VCaP (cell line): Measurements from ENCODE around the gene YBX3.

ENCODE experiments used
- H3K27ac ChIP-seq: fragments of 450-650 bp; 2 replicates; pipeline ENCODE4 v1.5.1; 2017
- CTCF ChIP-seq: fragments of 450-650 bp; conservative IDR thresholded peaks from 2 replicates; pipeline ENCODE4 v1.5.1; 2017; ENCODE audit warnings: mild to moderate bottlenecking, moderate library complexity

Gene YBX3

DNA sequence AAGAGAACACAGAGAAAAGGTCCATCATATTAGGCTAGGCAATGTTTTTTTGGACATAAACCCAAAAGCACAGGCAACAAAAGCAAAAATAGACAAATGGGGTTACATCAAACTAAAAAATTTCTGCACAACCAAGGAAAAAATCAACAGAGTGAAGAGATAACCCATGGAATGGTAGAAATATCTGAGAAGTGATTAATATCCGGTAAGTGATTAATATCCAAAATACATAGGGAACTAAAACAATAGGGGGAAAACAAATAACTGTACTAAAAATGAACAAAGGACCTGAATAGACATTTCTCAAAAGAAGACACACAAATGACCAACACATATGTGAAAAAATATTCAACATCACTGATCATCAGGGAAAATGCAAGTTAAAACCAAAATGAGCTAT, 53.6 kb downstream of the YBX3 start:
- TF ChIP-seq CTCF: no peak
- no peak overlapping the region for H3K27ac ChIP-seq

- no peak for TF ChIP-seq CTCF
- peak overlapping the region; percentile 22; the same call in 1 of the 2 replicates for H3K27ac ChIP-seq
These were observed 54.6 kb downstream of the YBX3 start for GRCh38 chr12:10668526-10668925.

- no peak for TF ChIP-seq CTCF
These were observed 55.5 kb downstream of the YBX3 start for GRCh38 chr12:10667581-10667980.

DNA sequence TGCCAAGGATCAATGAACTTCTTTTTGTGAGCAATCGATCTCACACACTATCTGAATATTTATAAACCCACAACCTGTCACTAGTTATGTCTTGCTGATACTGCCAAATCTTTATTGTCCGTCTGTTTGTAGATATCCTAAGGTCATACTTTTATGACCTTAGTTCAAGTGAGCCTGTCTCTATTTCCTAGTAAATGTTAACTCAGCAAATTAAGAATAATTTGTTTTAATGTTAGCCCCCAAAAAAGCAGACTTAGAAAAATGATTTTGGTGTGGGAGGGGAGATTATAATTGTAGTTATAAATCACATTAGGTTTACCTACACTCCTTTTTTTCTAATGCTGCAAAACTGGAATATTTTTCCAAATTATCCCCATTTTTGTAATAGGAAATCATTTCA, 58.6 kb downstream of the YBX3 start:
- H3K27ac ChIP-seq: peak overlapping the region; percentile 49
- TF ChIP-seq CTCF: no peak

More at GRCh38 chr12:10667581-10667980, 55.5 kb downstream of the YBX3 start:
- peak overlapping the region; percentile 22; the same call in 1 of the 2 replicates for H3K27ac ChIP-seq

- no peak for TF ChIP-seq CTCF
- peak overlapping the region; percentile 49 for H3K27ac ChIP-seq
These were observed 59.3 kb downstream of the YBX3 start for GRCh38 chr12:10663869-10664268.

DNA sequence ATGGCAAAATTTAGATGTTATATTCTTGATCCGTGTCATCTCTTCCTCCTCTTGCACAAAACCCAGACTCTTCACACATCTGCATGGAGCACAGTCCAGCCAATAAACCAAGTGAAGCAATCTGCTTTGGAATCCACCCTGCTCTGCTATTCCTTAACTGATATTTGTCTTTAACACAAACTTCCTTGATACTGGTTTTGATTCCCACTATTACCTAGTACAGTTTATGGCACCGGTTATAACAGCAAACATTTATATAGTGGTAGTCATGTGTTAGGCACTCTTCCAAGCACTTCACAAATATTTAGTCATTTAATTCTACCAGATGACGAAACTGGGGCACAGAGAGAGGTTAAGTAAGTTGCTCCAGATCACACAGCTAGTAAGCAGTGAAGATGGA, 61.8 kb downstream of the YBX3 start:
- H3K27ac ChIP-seq: peak overlapping the region; percentile 57
- TF ChIP-seq CTCF: no peak

- H3K27ac ChIP-seq: peak overlapping the region; percentile 48
- no peak for TF ChIP-seq CTCF
These were observed 69.1 kb downstream of the YBX3 start for GRCh38 chr12:10654003-10654402.

DNA sequence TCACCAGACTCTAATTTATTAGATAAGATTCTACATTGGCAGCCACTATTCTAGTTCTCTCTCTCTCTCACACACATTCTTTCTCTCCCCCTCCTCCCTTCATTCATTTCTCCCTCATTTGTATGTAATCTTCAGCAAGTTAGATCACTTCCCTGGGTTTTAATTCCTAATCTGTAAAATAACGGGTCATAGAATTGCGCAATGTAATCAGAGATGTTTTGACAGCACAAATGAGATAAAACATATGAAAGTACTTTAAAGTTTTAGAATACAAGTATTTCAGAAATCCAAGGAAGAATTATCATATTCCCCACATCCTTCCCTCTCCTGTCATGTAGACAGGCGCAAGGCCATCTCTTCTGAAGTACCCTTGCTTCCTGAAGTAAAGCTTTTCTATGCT, 70.9 kb downstream of the YBX3 start:
- H3K27ac ChIP-seq: no peak overlapping the region
- TF ChIP-seq CTCF: no peak
